ENCODE results near the gene GBX2. TPM values are rescaled to one million over a fixed set of nuclear protein-coding genes. Genes with fewer than 3 reads are reported as not detected.

The GBX2 gene
- total RNA-seq, 1 experiment from 2014 or later, result 18.0 TPM

GRCh38 chr2:236205867-236206645 is 37.9 kb upstream of the GBX2 start:
- DNase-seq (ENCODE audit: low read depth in 1 of 2, low spot score in 2 of 2), result no peak
- Histone ChIP-seq H3K4me1 (replicated peaks) (peaks cover 5% of the 10 kb centered on the region), H3K9me3 (replicated peaks) (no peaks in the 10 kb centered on the region), H3K36me3 (peaks cover 11% of the 10 kb centered on the region), H3K4me3 (no peak overlapping the region), H3K27me3 (replicated peaks) (no peaks in the 10 kb centered on the region), H3K27ac (no peak overlapping the region)

GRCh38 chr2:236204953-236205352 is 36.8 kb upstream of the GBX2 start:
- H3K27ac ChIP-seq, result no peak overlapping the region
- peaks cover 5% of the 10 kb centered on the region; the same call in 1 of the 2 replicates for H3K36me3 ChIP-seq
- peaks cover 5% of the 10 kb centered on the region for H3K4me1 ChIP-seq (replicated peaks)
- no peaks in the 10 kb centered on the region for H3K9me3 ChIP-seq (replicated peaks)
- no peak for DNase-seq (ENCODE audit: low read depth in 1 of 2, low spot score in 2 of 2)
- no peaks in the 10 kb centered on the region for H3K27me3 ChIP-seq (replicated peaks)
- H3K4me3 ChIP-seq, result no peak overlapping the region

GRCh38 chr2:236200378-236200777 is 32.2 kb upstream of the GBX2 start:
- H3K4me1 ChIP-seq (replicated peaks), result peaks cover 11% of the 10 kb centered on the region
- no peaks in the 10 kb centered on the region; the same call in 1 of the 2 replicates for H3K9me3 ChIP-seq (replicated peaks)
- no peak overlapping the region for H3K4me3 ChIP-seq
- no peaks in the 10 kb centered on the region; the same call in 1 of the 2 replicates for H3K36me3 ChIP-seq
- H3K27ac ChIP-seq, result no peak overlapping the region
- DNase-seq (ENCODE audit: low read depth in 1 of 2, low spot score in 2 of 2), result no peak
- H3K27me3 ChIP-seq (replicated peaks), result no peaks in the 10 kb centered on the region

DNA sequence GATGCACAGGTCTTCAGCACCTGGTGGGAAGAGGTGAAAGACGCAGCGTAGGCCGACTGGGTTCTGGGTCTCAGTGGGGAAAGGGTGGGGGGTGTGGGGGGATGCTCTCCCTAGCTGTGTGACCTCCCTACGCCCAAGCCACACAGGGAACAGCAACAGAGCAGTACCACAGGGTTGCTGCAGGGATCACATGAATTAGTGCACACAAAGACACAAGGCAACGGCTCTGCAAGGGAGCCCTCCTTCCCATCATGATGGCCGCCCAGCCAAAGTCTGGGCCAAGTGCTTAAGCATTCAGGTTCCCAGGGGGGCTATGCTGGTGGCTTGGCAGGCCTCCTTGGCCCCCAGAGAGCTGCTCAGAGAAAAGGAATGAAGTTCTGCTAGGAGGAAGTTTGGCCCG is 28.2 kb upstream of the GBX2 start:
- Histone ChIP-seq H3K4me1 (replicated peaks) (peaks cover 11% of the 10 kb centered on the region), H3K27me3 (replicated peaks) (no peaks in the 10 kb centered on the region), H3K36me3 (peaks cover 5% of the 10 kb centered on the region), H3K27ac (no peak overlapping the region), H3K4me3 (no peak overlapping the region), H3K9me3 (replicated peaks) (no peaks in the 10 kb centered on the region; the same call in 1 of the 2 replicates)
- no peak for DNase-seq (ENCODE audit: low read depth in 1 of 2, low spot score in 2 of 2)

DNA sequence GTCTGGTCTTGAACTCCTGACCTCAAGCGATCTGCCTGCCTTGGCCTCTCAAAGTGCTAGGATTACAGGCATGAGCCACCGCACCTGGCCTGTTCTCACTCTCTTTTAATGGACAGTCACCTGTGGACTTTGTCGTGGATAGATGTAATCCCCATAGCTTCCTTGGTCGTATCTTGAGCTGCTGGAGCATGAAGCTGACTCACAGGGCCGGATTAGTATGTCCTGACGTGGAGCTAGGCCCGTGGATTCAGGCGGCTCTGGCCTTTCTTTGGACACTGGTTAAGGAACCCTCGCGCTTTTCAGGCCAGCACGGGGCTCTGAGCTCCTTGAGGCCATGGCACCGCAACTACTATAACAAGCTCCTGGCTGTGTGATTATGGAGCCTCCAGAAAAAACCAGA is 27.5 kb upstream of the GBX2 start:
- no peaks in the 10 kb centered on the region for H3K27me3 ChIP-seq (replicated peaks)
- no peak overlapping the region for H3K4me3 ChIP-seq
- H3K36me3 ChIP-seq, result peaks cover 6% of the 10 kb centered on the region
- H3K9me3 ChIP-seq (replicated peaks), result no peaks in the 10 kb centered on the region; the same call in 1 of the 2 replicates
- H3K4me1 ChIP-seq (replicated peaks), result peaks cover 11% of the 10 kb centered on the region
- no peak for DNase-seq (ENCODE audit: low read depth in 1 of 2, low spot score in 2 of 2)
- H3K27ac ChIP-seq, result no peak overlapping the region

- H3K4me3 ChIP-seq, result no peak overlapping the region
- no peak for DNase-seq (ENCODE audit: low read depth in 1 of 2, low spot score in 2 of 2)
- no peaks in the 10 kb centered on the region for H3K27me3 ChIP-seq (replicated peaks)
- no peak overlapping the region for H3K27ac ChIP-seq
- no peaks in the 10 kb centered on the region; the same call in 1 of the 2 replicates for H3K9me3 ChIP-seq (replicated peaks)
- peaks cover 6% of the 10 kb centered on the region for H3K36me3 ChIP-seq
- H3K4me1 ChIP-seq (replicated peaks), result peaks cover 11% of the 10 kb centered on the region
Measured at GRCh38 chr2:236194786-236195185, 26.6 kb upstream of the GBX2 start.

DNA sequence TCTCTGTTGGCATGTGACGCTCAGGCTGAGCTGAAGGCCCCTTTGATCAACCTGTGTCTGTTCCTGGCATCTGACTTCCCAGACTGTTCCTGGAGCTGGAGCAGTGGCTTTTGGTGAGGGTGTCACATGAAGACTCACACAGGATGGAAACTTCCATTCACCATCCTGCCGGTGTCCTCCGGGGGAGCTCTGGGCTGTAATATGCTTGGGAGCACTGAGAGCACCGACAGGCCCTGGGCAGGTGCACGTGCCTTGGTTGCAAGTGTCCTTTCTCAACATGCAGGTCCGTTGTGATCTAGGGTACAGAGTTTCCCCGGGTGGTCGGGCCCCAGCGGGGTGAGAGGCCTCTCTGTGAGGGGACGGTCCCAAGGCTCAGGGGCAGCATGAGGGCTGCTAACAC is 24.8 kb upstream of the GBX2 start:
- H3K27ac ChIP-seq, result no peak overlapping the region
- peaks cover 11% of the 10 kb centered on the region for H3K4me1 ChIP-seq (replicated peaks)
- DNase-seq (ENCODE audit: low read depth in 1 of 2, low spot score in 2 of 2), result no peak
- H3K36me3 ChIP-seq, result peaks cover 6% of the 10 kb centered on the region
- H3K27me3 ChIP-seq (replicated peaks), result no peaks in the 10 kb centered on the region
- no peak overlapping the region for H3K4me3 ChIP-seq
- H3K9me3 ChIP-seq (replicated peaks), result no peaks in the 10 kb centered on the region

DNA sequence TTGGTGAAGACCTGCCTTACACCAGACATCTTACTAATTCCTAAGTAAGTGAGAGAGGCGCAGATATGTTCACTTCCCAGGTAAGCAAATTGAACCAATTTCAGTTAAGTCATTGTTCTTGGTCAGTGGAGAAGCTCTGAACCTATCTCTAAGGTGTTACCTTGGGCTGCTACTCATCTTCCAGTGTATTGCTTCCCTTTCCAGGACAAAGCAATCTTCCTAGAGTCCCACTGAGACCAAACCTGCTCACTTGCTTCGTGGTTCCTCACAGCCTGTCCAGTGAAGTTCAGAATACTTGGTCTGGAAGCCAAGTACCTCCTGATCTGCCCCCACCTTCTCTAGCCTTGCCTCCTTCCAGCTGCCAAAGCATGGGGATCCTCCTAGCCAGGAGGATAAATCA is 22.5 kb upstream of the GBX2 start:
- no peak overlapping the region for H3K27ac ChIP-seq
- H3K4me1 ChIP-seq (replicated peaks), result no peaks in the 10 kb centered on the region
- no peak overlapping the region for H3K4me3 ChIP-seq
- H3K36me3 ChIP-seq, result peaks cover 6% of the 10 kb centered on the region
- H3K27me3 ChIP-seq (replicated peaks), result no peaks in the 10 kb centered on the region
- no peak for DNase-seq (ENCODE audit: low read depth in 1 of 2, low spot score in 2 of 2)
- H3K9me3 ChIP-seq (replicated peaks), result no peaks in the 10 kb centered on the region

DNA sequence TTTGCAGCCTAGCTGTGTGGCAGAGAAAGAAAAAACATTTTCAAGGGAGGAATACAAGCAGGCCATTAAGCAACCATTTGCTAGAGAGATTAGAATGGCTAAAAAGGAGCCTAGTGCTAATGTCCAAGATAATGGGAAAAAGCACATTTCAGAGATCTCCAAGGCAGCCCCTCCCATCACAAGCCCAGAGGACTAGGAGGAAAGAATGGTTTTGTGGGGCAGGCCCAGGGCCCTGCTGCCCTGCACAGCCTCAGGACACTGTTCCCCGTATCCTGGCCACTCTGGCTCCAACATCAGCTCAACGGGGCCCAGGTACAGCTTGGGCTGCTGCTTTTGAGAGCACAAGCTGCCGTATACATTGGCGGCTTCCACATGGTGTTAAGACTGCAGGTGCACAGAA is 16.5 kb upstream of the GBX2 start:
- H3K4me1 ChIP-seq (replicated peaks), result peaks cover 10% of the 10 kb centered on the region
- DNase-seq (ENCODE audit: low read depth in 1 of 2, low spot score in 2 of 2), result no peak
- H3K9me3 ChIP-seq (replicated peaks), result no peaks in the 10 kb centered on the region; the same call in 1 of the 2 replicates
- no peak overlapping the region for H3K4me3 ChIP-seq
- peaks cover 3% of the 10 kb centered on the region; the same call in 1 of the 2 replicates for H3K36me3 ChIP-seq
- H3K27me3 ChIP-seq (replicated peaks), result no peaks in the 10 kb centered on the region
- no peak overlapping the region for H3K27ac ChIP-seq

DNA sequence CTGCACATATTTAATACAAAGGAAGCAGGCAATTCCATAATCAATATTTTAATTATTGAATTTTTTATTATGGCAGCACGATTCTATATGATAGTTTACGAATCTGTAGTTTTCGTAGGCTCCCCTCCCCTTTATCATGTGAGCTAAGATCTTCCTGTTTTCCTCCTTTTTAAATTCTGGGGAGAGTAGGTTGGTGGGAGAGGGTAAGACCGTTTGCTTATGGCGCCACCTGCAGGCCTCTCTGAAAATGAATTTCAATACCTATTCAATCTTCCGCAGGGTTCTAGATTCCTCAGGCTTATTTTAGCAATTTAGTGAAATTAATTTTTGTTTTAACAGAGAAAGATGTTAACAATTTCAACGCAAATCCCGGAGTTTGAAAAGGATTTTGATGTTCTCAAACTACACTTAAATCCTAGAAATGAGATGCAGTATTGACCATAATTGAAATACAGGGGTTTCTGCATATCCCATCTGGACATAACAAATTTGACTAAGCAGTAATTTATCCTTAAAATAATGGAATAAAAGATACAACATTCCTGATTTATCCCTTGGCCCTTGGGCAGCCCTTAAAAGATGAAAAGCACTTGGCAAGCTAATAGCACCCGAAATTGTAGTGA is 12.8 kb upstream of the GBX2 start:
- Histone ChIP-seq H3K36me3 (peaks cover 3% of the 10 kb centered on the region; the same call in 1 of the 2 replicates), H3K4me3 (no peak overlapping the region; the same call in 1 of the 2 replicates), H3K27ac (peak overlapping the region; percentile 97), H3K4me1 (replicated peaks) (peaks cover 41% of the 10 kb centered on the region), H3K9me3 (replicated peaks) (no peaks in the 10 kb centered on the region; the same call in 1 of the 2 replicates), H3K27me3 (replicated peaks) (no peaks in the 10 kb centered on the region)
- peak; percentile 74 to 75 for DNase-seq (ENCODE audit: low read depth in 1 of 2, low spot score in 2 of 2)

DNA sequence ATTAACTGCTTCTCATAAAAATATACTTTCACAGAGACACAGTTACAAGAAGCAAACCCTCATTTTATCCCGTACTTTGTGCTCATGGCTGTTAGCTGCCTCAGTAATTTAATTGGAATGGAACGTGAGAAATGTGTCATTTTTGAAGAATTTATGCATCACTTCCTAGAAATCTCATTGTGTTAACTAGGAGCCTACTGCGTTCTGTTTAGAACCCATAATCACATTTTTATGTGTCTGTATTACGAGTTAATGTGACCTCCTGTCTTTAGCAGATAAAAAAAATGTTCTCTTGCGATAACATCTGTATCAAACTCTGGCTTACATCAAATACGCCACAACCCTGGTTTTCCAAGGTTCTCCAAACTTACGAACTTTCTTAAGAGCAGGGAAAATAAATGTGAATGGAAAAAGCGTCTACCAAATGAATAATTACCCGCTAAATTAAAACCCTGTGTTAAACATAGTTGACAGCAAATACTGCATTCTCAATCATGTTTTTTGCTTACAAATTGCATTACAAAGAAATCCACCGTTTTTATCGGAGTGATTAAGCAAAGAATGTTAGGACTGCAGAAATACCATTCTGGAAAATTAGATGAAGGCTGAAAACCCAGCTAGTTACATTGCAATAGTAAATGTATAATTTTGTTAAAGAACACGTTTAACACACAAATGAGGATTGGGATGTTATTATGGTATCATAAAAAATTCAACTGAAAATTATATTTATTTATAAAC is 12.1 kb upstream of the GBX2 start:
- H3K27ac ChIP-seq, result peak overlapping the region; percentile 97
- H3K4me3 ChIP-seq, result peak overlapping the region; percentile 29
- peak in 1 of 2 experiments; percentile 84 for DNase-seq (ENCODE audit: low read depth in 1 of 2, low spot score in 2 of 2)
- no peaks in the 10 kb centered on the region; the same call in 1 of the 2 replicates for H3K9me3 ChIP-seq (replicated peaks)
- H3K4me1 ChIP-seq (replicated peaks), result peaks cover 48% of the 10 kb centered on the region
- peaks cover 3% of the 10 kb centered on the region; the same call in 1 of the 2 replicates for H3K36me3 ChIP-seq
- no peaks in the 10 kb centered on the region for H3K27me3 ChIP-seq (replicated peaks)

DNA sequence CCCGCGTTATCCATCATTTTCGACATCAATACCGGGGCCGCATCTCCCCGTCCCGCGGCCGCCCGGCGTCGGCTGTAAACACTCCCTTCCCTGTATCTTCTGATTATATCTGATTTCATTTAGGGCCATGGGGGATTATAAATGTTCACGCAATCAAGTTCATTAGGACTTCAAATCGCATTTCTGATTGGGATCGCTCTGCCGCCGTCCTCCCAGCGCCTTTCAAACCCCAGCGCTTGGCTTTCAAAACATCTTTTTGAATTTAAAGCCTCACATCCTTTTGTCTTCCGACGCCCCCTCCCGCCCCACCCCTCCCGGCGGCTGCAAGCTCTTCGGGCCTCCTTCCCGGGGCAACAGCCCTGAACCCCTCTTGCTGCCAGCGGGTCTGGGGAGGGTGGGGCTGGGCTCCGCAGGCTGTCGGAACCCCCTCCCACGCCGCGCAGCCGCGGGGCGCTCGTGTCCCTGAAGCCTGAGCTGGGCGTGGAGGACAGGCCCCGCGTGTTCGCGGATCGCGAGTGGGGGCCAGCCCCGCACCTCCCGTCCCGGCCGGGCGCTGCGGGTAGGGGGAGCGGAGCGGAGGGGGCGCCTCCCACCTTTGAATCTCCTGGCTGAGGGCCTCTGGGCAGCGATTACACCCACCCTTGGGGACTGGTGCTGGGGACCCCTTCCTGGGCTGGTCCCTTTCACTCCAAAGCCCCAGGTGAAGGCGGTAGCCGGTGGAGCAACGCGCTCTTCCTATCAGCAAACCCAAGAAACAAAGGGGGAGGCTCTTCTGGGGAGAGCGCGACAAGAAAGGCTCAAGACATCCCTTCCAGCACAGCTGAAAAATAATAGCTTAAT is 11.3 kb upstream of the GBX2 start:
- H3K4me3 ChIP-seq, result peak overlapping the region; percentile 29
- H3K27ac ChIP-seq, result peak overlapping the region; percentile 97
- peak; percentile 41 to 51 for DNase-seq (ENCODE audit: low read depth in 1 of 2, low spot score in 2 of 2)

DNA sequence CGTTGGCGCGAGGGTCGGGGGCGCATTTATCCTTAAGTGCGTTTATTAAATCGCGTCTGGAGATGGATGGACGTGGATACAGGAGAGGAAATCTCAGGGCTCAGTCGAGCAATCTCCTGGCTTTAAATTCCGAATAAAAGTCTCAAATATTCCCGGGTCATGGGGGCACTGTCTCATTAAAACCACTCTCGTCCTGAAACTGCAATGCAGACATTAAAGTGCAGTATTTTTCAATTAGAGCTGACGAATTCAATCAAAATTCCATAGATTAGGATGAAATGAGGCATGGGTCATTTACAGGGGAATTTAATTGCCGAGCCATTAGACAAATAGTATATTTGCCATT is 10.7 kb upstream of the GBX2 start:
- H3K4me1 ChIP-seq (replicated peaks), result peaks cover 62% of the 10 kb centered on the region
- no peaks in the 10 kb centered on the region for H3K9me3 ChIP-seq (replicated peaks)
- DNase-seq (ENCODE audit: low read depth in 1 of 2, low spot score in 2 of 2), result peak in 1 of 2 experiments; percentile 43
- H3K36me3 ChIP-seq, result no peaks in the 10 kb centered on the region; the same call in 1 of the 2 replicates
- no peaks in the 10 kb centered on the region for H3K27me3 ChIP-seq (replicated peaks)
- H3K4me3 ChIP-seq, result peak overlapping the region; percentile 29
- H3K27ac ChIP-seq, result peak overlapping the region; percentile 97

More for the DNA sequence above, 11.3 kb upstream of the GBX2 start:
- H3K36me3 ChIP-seq, result no peaks in the 10 kb centered on the region
- no peaks in the 10 kb centered on the region for H3K9me3 ChIP-seq (replicated peaks)
- no peaks in the 10 kb centered on the region for H3K27me3 ChIP-seq (replicated peaks)
- H3K4me1 ChIP-seq (replicated peaks), result peaks cover 56% of the 10 kb centered on the region
